Peyer's patch (tissue), 4 donors: Measurements from ENCODE around the gene TTC21A.

Experiments
- CTCF ChIP-seq, 6 experiments: fragments of 450-650 bp in 4 of 6; fragments of 200-600 bp in 2 of 6; sonication (generic) in 1 of 6; IDR thresholded peaks; one replicate each; pipeline ENCODE4 v1.5.1; 2017 to 2019; ENCODE audit warnings: antibody characterized with exemption in 6 of 6, mild to moderate bottlenecking in 3 of 6, moderate library complexity in 1 of 6
- POLR2A ChIP-seq, 2 donors: fragments of 450-650 bp; IDR thresholded peaks; one replicate each; pipeline ENCODE4 v1.5.1; 2017; ENCODE audit warnings: antibody characterized with exemption in 2 of 2, mild to moderate bottlenecking in 2 of 2, moderate library complexity in 2 of 2

GRCh38 chr3:39134305-39134704 is 26.8 kb downstream of the TTC21A start:
- no peak for TF ChIP-seq CTCF (IDR thresholded peaks at IDR 0.05)
- no peak for TF ChIP-seq POLR2A (IDR thresholded peaks at IDR 0.05)
